ENCODE results near the gene SEMA5B. TPM values are rescaled to one million over a fixed set of nuclear protein-coding genes. Genes with fewer than 3 reads are reported as not detected.

Gene SEMA5B
- total RNA-seq, 2 donors from 2014 or later: 0.51 to 3.5 TPM

- Histone ChIP-seq H3K27ac (no peak overlapping the region), H3K36me3 (no peaks in the 10 kb centered on the region), H3K27me3 (no peaks in the 10 kb centered on the region), H3K4me3 (no peak overlapping the region), H3K9me3 (no peaks in the 10 kb centered on the region), H3K4me1 (peaks cover 0 to 20% of the 10 kb centered on the region in 2 donors)
- no peak for TF ChIP-seq CTCF (IDR thresholded peaks at IDR 0.05)
- no peak for DNase-seq (ENCODE audit: low spot score)
Measured at GRCh38 chr3:123064506-123064905, 36.9 kb upstream of the SEMA5B start.

DNA sequence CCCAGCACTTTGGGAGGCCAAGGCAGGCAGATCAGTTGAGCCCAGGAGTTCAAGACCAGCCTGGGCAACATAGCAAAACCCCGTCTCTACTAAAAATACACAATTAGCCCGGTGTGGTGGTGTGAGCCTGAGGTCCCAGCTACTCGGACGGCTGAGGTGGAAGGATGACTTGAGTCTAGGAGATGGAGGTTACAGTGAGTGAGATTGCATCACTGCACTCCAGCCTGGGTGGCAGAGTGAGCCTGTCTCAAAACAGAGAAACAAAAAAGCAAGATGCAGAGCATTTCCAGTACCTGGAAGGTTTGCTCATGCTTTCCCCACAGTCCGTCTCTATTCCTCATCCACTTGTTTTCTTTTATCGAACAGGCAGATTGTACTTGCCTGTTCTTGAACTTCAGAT lies 35.5 kb upstream of the SEMA5B start:
- Histone ChIP-seq H3K36me3 (no peaks in the 10 kb centered on the region), H3K4me1 (peaks cover 0 to 7% of the 10 kb centered on the region in 2 donors), H3K27ac (no peak overlapping the region), H3K27me3 (no peaks in the 10 kb centered on the region), H3K4me3 (no peak overlapping the region), H3K9me3 (no peaks in the 10 kb centered on the region)
- DNase-seq (ENCODE audit: low spot score): no peak
- TF ChIP-seq CTCF (IDR thresholded peaks at IDR 0.05): no peak

DNA sequence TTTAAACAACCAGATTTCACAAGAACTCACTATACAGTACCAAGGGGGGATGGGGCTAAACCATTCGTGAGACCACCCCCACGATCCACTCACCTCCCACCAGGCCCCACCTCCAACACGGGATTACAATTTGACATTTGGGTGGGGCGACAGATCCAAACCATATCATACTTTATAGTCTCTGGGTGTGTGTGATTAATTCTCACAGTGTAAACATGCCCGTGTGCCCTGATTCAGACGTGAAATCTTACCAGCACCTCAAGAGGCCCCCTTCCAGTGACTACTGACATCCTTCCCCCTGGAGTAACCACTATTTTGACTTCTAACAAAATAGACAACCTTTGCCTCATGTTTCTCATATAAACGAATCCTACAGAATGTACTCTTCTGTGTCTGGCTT lies 34.3 kb upstream of the SEMA5B start:
- DNase-seq (ENCODE audit: low spot score): no peak
- H3K27ac ChIP-seq: no peak overlapping the region
- no peak overlapping the region for H3K4me3 ChIP-seq
- no peaks in the 10 kb centered on the region for H3K9me3 ChIP-seq
- no peaks in the 10 kb centered on the region for H3K4me1 ChIP-seq
- no peaks in the 10 kb centered on the region for H3K36me3 ChIP-seq
- H3K27me3 ChIP-seq: no peaks in the 10 kb centered on the region
- TF ChIP-seq CTCF (IDR thresholded peaks at IDR 0.05): no peak

DNA sequence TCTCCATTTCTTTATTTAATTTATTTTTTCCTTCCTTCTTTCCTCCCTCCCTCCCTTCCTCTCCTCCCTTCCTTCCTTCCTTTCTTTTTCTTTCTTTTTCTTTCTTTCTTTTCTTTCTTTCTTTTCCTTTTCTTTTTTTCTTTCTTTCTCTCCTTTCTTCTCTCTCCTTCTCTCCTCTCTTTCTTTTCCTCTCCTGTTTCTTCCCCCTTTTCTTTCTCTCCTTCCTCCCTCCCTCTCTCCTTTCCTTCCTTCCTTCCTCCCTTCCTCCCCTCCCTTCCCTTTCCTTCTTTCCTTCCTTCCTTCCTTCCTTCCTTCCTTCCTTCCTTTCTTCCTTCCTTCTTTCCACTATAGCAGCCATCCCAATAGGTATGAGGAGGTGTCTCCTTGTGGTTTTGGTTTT lies 32.5 kb upstream of the SEMA5B start:
- no peak for DNase-seq (ENCODE audit: low spot score)
- H3K27me3 ChIP-seq: no peaks in the 10 kb centered on the region
- no peaks in the 10 kb centered on the region for H3K36me3 ChIP-seq
- H3K27ac ChIP-seq: no peak overlapping the region
- no peak overlapping the region for H3K4me3 ChIP-seq
- TF ChIP-seq CTCF (IDR thresholded peaks at IDR 0.05): no peak
- H3K9me3 ChIP-seq: no peaks in the 10 kb centered on the region
- H3K4me1 ChIP-seq: no peaks in the 10 kb centered on the region

DNA sequence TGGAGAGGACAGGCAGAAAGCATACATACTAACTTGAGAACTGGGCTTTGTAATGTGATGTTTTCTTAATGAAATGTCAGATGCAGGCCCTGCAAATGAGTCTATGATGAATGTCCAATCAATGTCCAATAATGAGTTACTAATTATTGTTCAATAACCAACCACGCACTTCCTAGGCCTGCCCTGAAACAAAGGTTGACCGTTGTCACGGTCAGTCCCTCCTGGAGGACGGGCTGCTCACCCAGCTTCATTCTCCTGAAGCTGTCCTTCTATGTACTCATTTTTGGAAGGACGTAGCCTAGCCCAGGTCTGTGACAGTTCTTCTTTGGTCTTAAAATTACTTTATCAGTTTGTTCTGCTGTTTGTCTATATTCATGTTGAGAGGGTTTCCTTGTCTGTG lies 30.9 kb upstream of the SEMA5B start:
- H3K4me3 ChIP-seq: no peak overlapping the region
- TF ChIP-seq CTCF (IDR thresholded peaks at IDR 0.05): no peak
- no peaks in the 10 kb centered on the region for H3K9me3 ChIP-seq
- no peaks in the 10 kb centered on the region for H3K27me3 ChIP-seq
- no peaks in the 10 kb centered on the region for H3K36me3 ChIP-seq
- no peak overlapping the region for H3K27ac ChIP-seq
- peaks cover 0 to 11% of the 10 kb centered on the region in 2 donors for H3K4me1 ChIP-seq
- no peak for DNase-seq (ENCODE audit: low spot score)

GRCh38 chr3:123055352-123055751 lies 27.8 kb upstream of the SEMA5B start:
- Histone ChIP-seq H3K36me3 (no peaks in the 10 kb centered on the region), H3K27ac (no peak overlapping the region), H3K27me3 (no peaks in the 10 kb centered on the region), H3K4me1 (peaks cover 0 to 12% of the 10 kb centered on the region in 2 donors), H3K4me3 (no peak overlapping the region), H3K9me3 (no peaks in the 10 kb centered on the region)
- DNase-seq (ENCODE audit: low spot score): no peak
- no peak for TF ChIP-seq CTCF (IDR thresholded peaks at IDR 0.05)

Data from right atrium auricular region (tissue), 2 donors.